ENCODE results near the gene ALKAL2. TPM values are rescaled to one million over a fixed set of nuclear protein-coding genes. Genes with fewer than 3 reads are reported as not detected.

ALKAL2 gene
- total RNA-seq, 2 donors from 2014 or later, result 0.44 to 0.53 TPM

DNA sequence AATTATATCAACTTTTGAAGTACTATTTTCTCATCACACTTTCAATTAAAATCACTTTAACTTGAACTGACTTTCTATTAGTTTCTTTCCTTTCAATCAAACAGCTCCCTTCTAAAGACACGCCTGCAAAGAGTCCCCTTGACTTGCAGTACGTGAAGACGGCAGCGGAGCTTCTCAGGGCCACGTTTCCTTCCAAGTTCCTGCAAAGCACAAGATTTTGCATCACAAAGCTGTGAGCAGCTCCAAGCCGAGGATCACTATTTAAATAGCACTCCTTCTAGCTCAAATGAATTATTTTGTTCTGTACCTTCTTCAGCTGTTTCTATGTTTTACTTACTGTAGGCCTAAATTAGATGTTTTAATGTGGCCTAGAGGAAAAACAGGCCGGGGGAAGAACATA is 54.9 kb downstream of the ALKAL2 start:
- TF ChIP-seq, protein P1, sequence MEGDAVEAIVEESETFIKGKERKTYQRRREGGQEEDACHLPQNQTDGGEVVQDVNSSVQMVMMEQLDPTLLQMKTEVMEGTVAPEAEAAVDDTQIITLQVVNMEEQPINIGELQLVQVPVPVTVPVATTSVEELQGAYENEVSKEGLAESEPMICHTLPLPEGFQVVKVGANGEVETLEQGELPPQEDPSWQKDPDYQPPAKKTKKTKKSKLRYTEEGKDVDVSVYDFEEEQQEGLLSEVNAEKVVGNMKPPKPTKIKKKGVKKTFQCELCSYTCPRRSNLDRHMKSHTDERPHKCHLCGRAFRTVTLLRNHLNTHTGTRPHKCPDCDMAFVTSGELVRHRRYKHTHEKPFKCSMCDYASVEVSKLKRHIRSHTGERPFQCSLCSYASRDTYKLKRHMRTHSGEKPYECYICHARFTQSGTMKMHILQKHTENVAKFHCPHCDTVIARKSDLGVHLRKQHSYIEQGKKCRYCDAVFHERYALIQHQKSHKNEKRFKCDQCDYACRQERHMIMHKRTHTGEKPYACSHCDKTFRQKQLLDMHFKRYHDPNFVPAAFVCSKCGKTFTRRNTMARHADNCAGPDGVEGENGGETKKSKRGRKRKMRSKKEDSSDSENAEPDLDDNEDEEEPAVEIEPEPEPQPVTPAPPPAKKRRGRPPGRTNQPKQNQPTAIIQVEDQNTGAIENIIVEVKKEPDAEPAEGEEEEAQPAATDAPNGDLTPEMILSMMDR (conservative IDR thresholded peaks at IDR 0.05), result no peak
- peak; percentile 66 for DNase-seq
- Histone ChIP-seq H3K4me1 (ENCODE audit: control insufficient read depth, insufficient read depth, low read length) (no peaks in the 10 kb centered on the region), H3K9ac (ENCODE audit: extremely low read depth, low read length, poor library complexity, severe bottlenecking) (no peak overlapping the region), H3K9me3 (ENCODE audit: control insufficient read depth, low read length) (no peaks in the 10 kb centered on the region), H3K27me3 (ENCODE audit: control insufficient read depth, insufficient read depth, low read length, poor library complexity, severe bottlenecking) (no peaks in the 10 kb centered on the region), H3K36me3 (ENCODE audit: control insufficient read depth, insufficient read depth, low read length) (no peaks in the 10 kb centered on the region), H3K4me3 (ENCODE audit: low read length) (no peak overlapping the region), H3K27ac (ENCODE audit: low read depth, low read length) (no peak overlapping the region)
- H3K9me3 Mint-ChIP-seq, result peaks cover 2% of the 10 kb centered on the region
- H3K27me3 Mint-ChIP-seq (ENCODE audit: insufficient read depth), result no peaks in the 10 kb centered on the region
- no peak overlapping the region for H3K4me3 Mint-ChIP-seq
- H3K4me1 Mint-ChIP-seq, result peaks cover 3% of the 10 kb centered on the region
- H3K27ac Mint-ChIP-seq, result no peak overlapping the region
- WGBS, 2 experiments (ENCODE audit: insufficient coverage in 1 of 2, insufficient read length in 1 of 2), result 64 to 65% methylated on average over 3 to 7 of the region's 7 CpGs
- peaks cover 38% of the 10 kb centered on the region for H3K36me3 Mint-ChIP-seq (ENCODE audit: low read depth)

DNA sequence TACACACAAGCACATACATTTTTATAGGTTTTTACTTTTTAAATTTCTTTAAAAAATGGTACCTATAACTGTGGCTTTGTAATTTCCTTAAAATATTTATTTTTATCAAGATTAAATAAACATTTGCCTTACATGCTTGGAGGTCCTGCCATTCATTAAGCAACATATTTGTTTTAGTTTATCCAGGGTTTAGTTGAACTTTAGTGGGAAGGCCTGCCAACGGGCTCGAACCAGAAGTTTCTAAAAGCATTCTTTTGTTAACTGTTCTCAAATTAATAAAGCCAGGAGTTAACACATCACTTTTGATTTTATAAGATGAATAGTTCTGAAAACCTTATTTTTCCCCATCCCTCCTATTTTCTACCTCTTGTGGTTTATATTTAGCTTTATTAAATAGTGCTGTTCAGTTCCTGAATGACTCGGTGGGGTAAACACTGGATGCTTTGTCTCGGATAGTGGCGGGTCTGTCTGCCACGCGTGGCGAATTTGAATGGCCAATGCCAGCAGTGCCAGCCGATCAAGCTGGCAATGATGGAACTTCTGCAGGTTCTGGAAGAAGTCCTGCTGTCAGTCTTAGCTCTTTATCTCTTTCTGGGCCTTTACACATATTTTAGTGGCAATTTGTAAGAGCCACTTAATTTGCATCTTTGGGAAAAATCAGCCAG is 56.2 kb downstream of the ALKAL2 start:
- Histone ChIP-seq H3K9ac (ENCODE audit: extremely low read depth, low read length, poor library complexity, severe bottlenecking) (no peak overlapping the region), H3K4me1 (ENCODE audit: control insufficient read depth, insufficient read depth, low read length) (no peaks in the 10 kb centered on the region), H3K27ac (ENCODE audit: low read depth, low read length) (no peak overlapping the region), H3K27me3 (ENCODE audit: control insufficient read depth, insufficient read depth, low read length, poor library complexity, severe bottlenecking) (no peaks in the 10 kb centered on the region), H3K9me3 (ENCODE audit: control insufficient read depth, low read length) (no peaks in the 10 kb centered on the region), H3K4me3 (ENCODE audit: low read length) (no peak overlapping the region), H3K36me3 (ENCODE audit: control insufficient read depth, insufficient read depth, low read length) (peaks cover 3% of the 10 kb centered on the region)
- H3K4me1 Mint-ChIP-seq, result peaks cover 3% of the 10 kb centered on the region
- H3K4me3 Mint-ChIP-seq, result no peak overlapping the region
- TF ChIP-seq, protein P1 (conservative IDR thresholded peaks at IDR 0.05), result no peak
- H3K9me3 Mint-ChIP-seq, result peaks cover 2% of the 10 kb centered on the region
- no peak for DNase-seq
- H3K36me3 Mint-ChIP-seq (ENCODE audit: low read depth), result peaks cover 40% of the 10 kb centered on the region
- H3K27ac Mint-ChIP-seq, result no peak overlapping the region
- H3K27me3 Mint-ChIP-seq (ENCODE audit: insufficient read depth), result no peaks in the 10 kb centered on the region
- 91 to 95% methylated on average over 7 to 9 of the region's 9 CpGs for WGBS, 2 experiments (ENCODE audit: insufficient coverage in 1 of 2, insufficient read length in 1 of 2)

Other genes with a start within 250 kb of the ALKAL2 start
- 1 to 10 TPM; 1.8 to 2.1 TPM for gene FAM110C, start 241.6 kb downstream of the ALKAL2 start, total RNA-seq
- gene SH3YL1, start 24.1 kb downstream of the ALKAL2 start, total RNA-seq, result 10 to 100 TPM; 33.6 to 39.0 TPM
- gene ACP1, start 23.1 kb downstream of the ALKAL2 start, total RNA-seq, result 100 to 1,000 TPM; 111 to 144 TPM

Data from endodermal cell (in vitro differentiated cells).